ENCODE results near the gene STC2.

DNA sequence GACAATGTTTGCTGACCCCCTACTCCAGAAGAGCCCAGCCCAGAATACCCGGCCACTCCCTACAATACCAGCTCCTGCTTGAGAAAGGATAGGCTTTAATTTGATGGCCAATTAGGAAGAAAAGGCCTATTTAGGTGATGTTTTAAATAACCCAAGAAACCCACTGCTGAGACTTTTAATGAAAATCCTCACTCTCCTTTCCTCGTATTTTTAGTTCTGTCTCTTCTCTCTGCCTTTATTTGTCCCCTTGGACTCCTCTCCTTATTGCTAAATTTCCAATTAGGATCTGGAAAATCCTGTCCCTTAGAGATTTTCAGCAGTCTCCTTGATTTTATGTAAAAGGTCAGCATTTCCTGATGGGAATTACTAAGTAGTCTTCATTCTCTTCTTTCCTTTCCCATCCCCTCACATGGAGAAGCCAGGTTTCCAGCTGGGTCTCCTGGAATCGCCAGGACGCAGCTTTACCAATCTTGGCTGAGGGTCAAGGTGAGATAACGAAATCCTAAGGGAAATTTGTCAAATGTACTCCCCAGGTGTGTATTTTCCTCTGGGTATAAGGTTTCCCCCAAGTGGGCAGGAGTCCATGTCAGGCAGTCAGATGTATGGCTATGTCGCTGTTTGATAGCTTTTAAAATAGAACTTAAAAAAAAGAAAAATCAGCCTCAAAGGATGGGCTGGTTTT, 11.7 kb downstream of the STC2 start:
- TF ChIP-seq, protein P1, sequence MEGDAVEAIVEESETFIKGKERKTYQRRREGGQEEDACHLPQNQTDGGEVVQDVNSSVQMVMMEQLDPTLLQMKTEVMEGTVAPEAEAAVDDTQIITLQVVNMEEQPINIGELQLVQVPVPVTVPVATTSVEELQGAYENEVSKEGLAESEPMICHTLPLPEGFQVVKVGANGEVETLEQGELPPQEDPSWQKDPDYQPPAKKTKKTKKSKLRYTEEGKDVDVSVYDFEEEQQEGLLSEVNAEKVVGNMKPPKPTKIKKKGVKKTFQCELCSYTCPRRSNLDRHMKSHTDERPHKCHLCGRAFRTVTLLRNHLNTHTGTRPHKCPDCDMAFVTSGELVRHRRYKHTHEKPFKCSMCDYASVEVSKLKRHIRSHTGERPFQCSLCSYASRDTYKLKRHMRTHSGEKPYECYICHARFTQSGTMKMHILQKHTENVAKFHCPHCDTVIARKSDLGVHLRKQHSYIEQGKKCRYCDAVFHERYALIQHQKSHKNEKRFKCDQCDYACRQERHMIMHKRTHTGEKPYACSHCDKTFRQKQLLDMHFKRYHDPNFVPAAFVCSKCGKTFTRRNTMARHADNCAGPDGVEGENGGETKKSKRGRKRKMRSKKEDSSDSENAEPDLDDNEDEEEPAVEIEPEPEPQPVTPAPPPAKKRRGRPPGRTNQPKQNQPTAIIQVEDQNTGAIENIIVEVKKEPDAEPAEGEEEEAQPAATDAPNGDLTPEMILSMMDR (IDR thresholded peaks at IDR 0.05): no peak
- no peak for TF ChIP-seq RAD21 (conservative IDR thresholded peaks at IDR 0.05 in 1 of 2, IDR thresholded peaks at IDR 0.05 in 1 of 2)
- no peak for TF ChIP-seq JUN (IDR thresholded peaks at IDR 0.05)
- no peak for TF ChIP-seq NPAS2 (CRISPR knock-in tag; IDR thresholded peaks at IDR 0.05; ENCODE audit: borderline replicate concordance)
- TF ChIP-seq CBX2 (IDR thresholded peaks at IDR 0.05; ENCODE audit: borderline replicate concordance, low read depth): no peak

All from A549 (cell line).